ENCODE measurements around the gene KRTAP10-6.
"Not testable (repeated sequence)": the region's sequence is repeated elsewhere in the genome, so short reads cannot be mapped to it uniquely, and the experiment has no call there.

KRTAP10-6 gene

DNA sequence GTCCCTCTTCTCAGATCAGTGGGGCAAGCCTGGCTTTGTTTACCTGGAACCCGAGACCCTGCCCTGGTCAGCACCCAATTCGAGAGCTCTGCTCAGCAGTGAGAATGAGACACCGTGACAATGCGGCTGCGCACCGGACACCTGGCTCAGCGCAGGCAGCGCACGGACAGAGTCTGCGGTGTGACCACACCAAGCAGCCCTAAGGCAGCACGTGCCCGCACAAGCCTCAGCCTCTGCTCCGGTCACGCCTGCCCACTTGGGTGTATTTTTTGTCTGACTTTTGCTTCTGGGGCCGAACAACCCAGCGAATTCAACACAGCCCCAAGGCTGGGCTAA, 24.3 kb upstream of the KRTAP10-6 start:
- no peak for DNase-seq

DNA sequence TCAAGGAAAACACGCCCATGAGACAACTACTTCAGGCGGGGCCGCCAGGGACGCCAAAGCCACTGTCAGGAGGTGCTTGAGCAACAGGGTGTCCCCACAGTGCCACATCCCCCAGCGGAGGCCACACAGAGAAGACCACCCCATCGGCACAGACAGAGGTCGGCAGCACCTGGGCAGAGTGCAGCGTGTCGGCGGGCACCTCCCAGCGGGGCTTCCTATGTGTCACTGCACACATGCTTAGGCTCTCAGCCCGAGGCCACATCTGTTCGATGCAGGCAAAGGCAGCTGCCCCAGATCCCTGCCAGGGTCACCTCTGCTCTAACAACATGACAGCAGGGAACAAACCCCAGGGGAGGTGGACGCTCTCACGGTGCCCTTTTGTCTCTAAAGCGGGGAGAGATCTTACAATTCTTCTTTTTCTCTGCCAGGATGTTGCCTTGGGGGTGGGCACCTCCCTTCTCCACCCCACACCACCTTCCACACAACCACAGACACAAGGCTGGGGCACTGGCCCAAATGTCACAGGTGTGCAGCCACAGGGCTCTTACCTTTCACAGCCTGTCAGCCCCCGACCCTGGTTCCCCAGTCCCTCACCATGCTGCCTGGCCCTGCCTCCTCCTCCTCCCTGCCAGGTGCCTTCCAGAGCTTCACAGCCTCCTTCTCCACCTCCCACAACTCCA, 23.7 kb upstream of the KRTAP10-6 start:
- DNase-seq: no peak

DNA sequence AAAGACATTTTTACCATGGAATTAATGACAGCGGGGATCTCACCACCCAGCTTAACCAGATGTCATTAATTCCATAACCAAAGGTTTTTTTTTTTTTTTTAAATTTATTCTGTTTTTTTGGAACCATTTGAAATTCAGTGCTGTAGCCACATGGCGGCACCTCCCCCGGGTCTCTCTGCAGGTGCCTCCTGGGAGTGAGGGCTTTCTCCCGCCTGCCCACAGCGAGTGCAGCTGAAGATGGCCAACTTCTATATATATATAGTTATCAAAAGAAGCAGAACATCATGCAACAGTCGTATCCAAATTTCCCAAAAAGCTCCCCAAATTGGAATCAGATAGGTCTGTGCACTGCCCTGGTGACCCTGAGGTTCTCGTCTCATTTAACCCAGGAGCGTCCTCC, 23.2 kb upstream of the KRTAP10-6 start:
- DNase-seq: no peak

DNA sequence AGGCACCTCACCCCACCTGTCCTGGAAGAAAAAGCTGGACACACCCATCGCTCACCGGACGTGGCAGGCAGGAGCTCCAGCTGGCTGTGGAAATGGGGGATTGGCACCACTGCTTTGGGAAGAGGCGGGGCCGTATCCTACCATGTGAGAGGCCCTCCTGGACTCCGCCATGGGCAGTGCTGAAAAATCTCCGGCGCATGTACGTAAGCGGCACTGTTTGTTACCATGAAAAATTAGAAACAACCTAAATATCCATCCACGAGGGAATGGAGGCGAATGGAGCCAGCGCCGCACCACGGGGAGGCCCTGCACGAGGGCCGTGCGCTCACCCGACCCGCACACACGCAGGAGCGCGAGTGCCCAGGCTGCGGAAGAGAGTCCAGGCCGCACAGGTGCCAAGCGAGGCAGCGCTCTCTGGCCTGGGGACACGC, 22.7 kb upstream of the KRTAP10-6 start:
- DNase-seq: no peak

DNA sequence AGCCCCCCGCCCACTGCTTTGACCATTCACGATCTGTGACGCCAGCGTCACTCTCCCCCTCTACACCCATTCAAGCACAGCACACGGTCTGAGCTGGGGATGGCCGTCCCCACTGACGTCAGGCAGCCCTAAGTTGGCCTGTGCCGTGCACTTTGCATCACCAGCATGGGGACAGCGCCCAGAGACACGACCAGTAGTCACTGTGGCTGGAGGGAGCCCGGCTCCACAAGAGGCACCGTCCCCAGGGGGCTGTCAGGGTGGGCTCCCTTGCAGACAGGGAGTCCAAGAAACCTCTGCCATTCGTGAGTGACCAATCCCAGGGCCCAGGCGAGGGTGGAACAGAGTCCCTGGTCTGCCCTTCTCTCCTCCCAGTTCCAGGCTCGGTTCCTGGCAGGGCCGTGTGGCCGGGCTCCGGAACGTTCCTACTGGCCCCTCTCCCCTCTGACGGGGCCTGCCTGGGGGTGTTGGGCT, 21.9 kb upstream of the KRTAP10-6 start:
- no peak for DNase-seq

DNA sequence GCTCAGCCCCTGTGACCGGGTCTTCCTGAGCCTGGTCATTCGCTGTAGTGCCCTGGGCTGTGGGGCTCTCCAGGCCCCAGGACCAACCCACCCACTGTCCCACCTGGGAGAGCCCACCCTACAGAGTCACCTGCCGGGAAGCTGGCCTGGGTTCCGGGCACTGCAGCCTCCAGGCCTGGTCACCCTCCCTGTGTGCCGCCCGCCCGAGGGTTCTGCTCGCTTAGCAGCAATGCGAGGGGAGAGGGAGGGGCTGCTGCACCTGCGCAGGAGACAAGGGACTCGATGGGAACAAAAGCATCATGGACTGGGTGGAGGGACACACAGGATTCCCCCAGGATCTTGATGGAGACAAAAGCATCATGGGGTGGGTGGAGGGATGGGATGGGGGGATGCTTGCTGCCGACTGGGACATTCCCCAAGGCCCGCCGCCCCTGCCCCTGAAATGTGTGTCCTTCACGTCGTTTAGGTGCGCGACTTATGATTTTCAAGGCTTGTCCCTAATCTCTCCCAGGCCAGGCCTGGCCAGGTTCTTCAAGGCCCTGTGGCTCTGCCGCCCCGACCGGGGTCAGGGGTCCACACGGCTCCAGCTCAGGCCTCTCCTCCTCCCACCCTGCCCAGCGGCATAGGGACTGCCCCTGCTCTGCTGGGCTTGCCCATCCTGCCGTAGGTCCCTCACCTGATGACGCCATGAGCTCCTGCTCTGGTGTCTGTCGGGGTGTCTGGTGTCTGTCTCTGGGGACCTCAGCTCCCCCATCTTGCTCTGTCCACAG, 21.3 kb upstream of the KRTAP10-6 start:
- DNase-seq: no peak

DNA sequence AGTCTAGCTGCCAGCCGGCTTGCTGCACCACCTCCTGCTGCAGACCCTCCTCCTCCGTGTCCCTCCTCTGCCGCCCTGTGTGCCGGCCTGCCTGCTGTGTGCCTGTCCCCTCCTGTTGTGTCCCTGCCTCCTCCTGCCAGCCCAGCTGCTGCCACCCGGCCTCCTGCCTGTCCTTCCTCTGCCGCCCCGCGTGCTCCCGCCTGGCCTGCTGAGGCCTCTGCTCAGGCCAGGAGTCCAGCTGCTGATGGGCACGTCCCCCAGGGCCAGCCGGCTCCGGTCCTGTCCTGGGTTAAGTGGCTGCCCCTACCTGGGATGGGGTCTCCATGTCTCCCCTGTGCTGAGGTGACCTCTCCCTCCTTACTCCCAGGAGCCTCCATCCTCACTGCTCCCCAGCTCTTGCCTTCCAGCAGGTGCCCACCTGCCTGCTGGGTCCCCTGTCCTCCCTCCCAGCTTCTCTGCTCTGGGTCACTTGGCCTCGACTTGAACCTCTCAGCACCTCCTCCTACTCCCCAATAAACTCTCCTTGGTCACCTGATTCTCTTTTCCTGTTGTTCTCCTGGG, 20.4 kb upstream of the KRTAP10-6 start:
- DNase-seq: no peak

DNA sequence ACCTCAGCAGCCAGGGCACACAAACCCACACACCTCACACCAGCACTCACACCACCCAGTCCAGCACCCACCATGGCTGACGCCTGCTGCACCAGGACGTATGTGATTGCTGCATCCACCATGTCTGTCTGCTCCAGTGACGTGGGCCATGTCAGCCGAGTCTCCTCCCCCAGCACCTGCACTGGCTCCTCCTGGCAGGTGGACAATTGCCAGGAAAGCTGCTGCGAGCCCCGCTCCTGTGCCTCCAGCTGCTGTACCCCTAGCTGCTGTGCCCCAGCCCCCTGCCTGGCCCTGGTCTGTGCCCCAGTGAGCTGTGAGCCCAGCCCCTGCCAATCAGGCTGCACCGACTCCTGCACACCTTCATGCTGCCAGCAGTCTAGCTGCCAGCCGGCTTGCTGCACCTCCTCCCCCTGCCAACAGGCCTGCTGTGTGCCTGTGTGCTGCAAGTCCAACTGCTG, 19.8 kb upstream of the KRTAP10-6 start, which contains the start of gene KRTAP10-8:
Gene KRTAP10-8, plus strand, starts transcription at position 51 of the 458 bp plus-strand sequence. Its CDS starts 22 bp downstream, at position 73.
- DNase-seq: no peak

DNA sequence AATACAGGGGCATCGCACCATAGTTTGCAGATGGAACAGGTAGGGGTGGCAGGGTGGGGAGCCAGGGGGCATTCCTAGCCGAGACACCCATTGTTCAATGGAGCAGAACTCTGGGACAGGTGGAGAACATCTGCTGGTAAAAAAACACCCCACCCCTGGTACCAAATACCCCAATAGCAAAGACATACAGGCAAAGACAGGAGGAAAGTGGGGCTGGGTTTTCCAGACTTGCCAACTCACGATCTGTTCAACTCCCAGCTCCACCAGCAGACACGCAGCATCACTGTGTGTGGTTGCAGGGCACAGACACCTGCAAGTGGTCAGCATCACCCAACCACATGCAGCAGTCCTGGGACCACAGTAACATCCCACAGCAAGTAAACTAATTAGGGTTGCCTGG, 19.2 kb upstream of the KRTAP10-6 start:
- no peak for DNase-seq

DNA sequence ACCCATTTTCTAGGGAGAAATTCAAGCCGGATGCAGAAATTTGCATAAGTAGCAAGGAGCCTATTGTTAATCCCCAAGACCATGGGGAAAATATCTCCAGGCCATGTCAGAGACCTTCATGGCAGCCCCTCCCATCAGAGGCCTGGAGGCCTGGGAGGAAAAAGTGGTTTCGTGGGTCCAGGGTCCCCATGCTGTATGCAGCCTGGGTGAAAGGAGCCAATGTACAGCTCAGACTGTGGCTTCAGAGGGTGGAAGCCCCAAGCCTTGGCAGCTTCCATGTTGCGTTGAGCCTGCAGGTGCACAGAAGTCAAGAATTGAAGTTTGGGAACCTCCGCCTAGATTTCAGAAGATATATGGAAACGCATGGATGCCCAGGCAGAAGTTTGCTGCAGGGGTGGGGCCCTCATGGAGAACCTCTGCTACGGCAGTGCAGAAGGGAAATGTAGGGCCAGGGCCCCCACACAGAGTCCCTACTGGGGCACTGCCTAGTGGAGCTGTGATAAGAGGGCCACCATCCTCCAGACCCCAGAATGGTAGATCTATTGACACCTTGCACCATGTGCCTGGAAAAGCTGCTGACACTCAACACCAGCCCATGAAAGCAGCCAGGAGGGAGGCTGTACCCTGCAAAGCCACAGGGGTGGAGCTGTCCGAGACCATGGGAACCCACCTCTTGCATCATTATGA, 18.0 kb upstream of the KRTAP10-6 start:
- not testable (repeated sequence) for DNase-seq

DNA sequence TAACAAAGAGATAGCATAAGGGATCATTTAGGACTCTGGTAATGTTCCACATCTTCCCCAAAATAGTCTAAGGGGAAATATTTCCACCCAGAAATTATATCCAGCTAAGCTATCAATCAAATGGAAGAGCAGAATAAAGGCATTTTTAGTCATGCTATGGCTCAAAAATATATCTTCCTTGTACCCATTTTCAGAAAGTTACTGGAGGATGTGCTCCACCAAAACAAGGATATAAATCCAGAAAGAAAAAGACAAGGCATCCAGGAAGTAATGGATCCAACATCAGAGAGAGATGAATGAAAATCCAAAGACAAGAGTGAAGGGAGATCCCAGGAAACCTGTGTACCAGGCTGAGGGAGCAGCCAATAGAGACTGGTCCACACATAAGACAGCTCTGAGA, 16.9 kb upstream of the KRTAP10-6 start:
- DNase-seq: no peak

DNA sequence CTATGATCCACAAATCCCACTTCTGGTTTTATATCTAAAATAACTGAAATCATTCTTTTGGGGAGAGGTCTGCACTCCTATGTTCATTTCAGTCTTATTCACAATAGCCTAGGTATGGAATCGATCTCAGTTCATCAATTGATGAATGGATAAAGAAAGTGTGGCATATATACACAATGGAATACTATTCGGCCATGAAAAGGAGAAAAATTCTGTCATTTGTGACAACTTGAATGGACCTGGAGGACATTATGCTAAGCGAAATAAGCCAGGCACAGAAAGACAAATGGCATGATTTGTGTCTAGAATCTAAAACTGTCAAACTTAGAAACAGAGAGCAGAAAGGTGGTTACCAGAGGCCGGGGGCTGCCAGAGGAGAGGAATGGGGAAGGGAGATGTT, 14.2 kb upstream of the KRTAP10-6 start:
- no peak for DNase-seq

DNA sequence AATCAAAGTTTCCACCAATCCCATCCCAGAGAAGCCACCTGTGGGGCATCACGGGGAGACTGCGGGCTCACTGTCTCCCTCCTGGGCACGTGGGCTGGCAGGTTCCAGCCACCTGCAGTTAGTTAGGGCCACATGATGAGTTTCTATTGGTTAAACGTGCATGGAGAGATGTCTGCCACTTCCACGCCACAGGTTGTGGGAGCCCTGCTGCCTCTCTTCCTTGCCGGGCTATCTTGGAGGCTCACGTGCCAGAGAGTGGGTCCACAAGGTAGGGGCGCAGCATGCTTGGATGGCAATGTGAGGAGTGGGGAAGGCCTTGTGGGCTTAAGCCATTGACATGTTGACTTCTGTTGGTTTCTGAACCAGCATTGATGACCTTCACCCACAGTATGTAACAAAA, 11.6 kb upstream of the KRTAP10-6 start:
- no peak for DNase-seq

DNA sequence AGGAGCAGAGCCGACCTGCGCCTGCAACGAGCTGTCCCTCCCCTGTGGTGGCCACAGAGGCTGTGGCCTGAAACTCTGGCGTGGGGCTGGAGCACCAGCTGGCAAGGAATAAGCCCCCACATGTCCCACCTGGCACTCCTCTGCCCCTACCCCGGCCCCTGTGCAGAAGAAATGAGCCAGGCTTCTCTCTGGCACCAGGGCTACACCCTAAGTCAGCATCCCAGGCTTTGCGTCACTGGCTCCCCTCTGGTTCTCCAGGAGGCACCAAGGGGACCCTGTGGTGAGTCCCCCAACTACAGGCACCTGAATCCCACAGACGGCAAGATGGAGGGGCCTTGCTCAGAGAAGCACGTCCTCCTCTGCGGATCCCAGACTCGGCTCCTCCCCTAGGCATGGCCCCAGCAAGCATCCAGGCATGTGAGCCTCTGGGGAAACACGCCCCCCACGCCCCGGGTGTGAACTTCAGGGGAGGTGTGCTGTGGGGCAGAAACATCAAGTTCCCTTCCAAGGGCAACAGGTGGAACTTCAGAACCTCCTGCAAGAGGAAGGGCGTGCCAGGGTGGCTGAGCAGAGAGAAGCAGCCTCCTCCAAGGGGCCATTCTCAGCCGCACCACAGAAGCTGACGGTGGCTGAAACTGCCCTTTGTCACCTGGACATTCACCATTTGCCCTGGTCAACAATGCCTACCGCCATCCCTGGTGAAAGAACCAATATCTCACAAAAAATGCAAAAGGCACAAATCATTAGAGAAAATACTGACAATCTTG, 11.0 kb upstream of the KRTAP10-6 start:
- no peak for DNase-seq

DNA sequence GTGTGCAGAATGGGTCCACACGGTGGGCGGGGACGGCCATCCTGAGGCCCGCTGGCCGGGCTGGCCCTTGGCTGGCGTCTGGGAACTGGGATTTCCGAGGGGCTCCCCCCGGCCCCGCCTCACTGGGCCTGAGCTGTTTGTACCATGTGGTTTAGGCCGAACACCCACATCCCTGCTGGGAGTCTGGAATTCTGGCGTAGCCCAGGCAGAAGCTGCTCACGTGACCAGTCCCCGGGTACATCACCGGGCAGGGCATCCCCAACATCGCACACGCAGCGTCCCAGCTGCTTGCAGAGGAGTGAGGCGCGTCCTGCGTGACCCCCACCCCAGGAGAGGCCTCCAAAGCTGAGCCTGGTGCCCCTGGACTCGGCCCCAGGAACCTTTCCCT, 10.2 kb upstream of the KRTAP10-6 start:
- DNase-seq: no peak

DNA sequence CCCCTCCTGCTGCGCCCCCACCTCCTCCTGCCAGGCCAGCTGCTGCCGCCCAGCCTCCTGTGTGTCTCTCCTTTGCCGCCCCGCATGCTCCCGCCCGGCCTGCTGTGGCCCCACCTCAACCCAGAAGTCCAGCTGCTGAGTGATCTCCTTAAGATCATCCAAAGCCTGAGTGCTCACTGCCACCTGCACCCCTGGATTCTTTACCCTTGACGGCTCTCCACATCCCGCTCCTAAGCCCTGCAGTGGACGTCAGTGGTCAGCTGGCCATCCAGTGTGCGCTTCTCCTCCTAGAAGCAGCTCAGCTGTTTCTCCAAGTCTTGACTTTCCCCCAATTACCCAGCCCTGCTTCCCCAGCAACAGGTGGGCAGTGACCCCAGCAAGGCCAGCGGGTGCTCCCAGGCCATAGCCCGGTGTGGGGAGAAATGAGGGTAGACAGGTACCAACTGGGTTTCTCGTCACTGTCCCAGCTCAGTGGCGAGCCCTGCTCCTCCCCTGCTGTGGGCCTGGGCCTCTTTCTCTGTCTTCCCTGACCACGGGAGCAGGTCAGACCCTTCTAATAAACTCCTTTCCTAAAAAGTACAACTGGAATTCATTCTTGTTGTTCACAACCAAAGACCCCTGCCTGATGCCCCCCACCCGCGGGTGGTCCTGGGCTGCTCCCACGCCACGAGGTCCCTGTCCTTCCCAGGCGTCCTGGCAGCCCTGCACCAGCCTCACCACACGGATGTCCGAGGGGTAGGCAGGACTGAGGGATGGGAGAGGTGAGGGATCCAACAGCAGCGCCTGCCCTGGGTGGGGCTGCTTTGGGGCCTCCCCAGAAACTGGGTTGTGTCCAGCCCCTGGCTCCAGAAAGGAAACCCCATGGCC, 9.5 kb upstream of the KRTAP10-6 start:
- DNase-seq: no peak

DNA sequence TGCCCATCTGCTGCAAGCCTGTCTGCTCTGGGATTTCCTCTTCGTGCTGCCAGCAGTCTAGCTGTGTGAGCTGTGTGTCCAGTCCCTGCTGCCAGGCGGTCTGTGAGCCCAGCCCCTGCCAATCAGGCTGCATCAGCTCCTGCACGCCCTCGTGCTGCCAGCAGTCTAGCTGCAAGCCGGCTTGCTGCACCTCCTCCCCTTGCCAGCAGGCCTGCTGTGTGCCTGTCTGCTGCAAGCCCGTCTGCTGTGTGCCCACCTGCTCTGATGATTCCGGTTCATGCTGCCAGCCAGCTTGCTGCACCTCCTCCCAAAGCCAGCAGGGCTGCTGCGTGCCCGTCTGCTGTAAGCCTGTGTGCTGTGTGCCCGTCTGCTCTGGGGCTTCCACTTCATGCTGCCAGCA, 8.8 kb upstream of the KRTAP10-6 start:
- DNase-seq: not testable (repeated sequence)

DNA sequence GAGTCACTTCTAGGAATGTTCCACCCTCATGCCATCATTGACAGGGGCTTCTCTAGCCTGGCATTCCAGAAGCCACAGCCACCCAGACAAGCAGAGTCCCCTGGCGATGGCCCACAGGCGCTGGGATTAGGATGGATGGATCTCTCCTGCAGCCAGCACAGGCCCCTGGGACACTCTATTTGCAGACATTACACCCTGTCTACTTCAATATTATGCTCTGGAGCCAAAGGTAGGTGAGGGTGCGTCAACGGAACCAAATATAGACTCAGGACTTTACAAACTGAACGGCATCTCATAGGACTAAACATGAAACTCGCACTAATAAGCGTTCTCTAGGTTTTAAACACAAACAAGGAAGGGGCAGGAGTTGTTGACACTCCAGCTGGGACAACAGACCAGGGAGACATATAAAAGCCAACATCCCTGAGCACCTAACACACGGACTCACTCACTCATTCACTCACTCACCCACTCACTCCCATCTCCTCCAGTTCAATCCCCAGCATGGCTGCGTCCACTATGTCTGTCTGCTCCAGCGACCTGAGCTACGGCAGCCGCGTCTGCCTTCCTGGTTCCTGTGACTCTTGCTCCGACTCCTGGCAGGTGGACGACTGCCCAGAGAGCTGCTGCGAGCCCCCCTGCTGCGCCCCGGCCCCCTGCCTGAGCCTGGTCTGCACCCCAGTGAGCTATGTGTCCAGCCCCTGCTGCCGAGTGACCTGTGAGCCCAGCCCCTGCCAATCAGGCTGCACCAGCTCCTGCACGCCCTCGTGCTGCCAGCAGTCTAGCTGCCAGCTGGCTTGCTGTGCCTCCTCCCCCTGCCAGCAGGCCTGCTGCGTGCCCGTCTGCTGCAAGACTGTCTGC, 8.0 kb upstream of the KRTAP10-6 start, which contains the start of gene KRTAP10-7:
Gene KRTAP10-7, plus strand, starts transcription at position 480 of the 861 bp plus-strand sequence. Its CDS starts 25 bp downstream, at position 505.
- DNase-seq: not testable (repeated sequence)

DNA sequence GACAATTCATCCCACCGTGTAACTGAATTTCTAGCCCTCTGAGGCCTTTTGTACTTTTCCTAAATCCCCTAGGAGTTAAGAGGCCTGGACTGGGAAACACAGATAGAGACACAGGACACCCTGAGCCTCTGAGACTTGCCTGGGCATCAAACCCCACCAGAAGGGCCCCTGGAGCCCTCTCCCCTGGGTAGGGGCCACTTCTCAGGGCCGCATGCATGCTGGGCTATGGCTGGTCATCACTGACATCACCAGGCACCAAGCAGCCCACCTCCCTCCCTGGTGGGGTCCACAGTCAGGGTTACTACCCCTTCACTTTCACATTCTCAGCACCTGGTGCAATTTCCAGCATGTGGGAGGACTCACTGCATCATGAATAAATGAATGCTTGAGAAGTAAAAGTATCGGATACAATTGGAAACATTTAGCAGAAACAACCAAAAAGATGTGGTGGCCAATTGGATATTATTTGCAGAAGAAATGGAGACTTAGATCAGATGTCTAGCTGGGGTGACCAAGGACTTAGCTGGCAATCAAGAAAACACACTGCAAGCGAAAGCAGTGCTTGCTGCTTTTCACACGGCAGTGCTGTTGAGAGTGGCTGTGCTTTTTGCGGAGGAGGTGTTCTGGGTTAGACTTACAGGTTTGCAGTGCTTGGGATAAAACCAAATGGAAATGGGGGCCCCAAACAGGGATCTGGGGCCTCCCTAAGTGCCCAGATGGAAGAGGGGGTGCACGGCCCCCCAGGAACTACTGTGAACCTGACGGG, 7.1 kb upstream of the KRTAP10-6 start:
- DNase-seq: no peak

DNA sequence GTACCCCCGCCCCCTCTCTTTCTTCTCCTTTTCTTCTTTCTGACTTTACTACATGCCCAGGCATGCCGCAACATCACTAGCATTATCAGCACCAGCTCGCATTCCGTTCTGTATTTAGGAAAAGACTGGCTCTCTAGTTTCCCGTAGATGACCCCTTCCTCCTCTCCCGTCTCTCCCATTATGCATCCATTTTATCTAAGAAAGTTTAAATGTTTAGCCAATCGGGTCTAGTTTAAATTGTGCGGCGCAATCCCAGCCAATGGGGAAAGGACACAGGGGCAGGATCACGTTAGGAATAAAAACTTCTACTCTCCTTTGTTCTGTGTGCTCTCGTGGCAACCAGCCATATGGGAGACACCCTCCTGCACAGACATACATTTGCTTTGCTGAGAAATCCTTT, 5.8 kb upstream of the KRTAP10-6 start:
- DNase-seq: no peak

Measured in right forelimb (tissue), 1 donor.